Skeletal muscle tissue (tissue), 4 donors: ENCODE data around the gene LOX. TPM values are rescaled to one million over a fixed set of nuclear protein-coding genes. Genes with fewer than 3 reads are reported as not detected.

Experiments
- H3K27ac ChIP-seq: one replicate; pipeline ENCODE4 v1.7.0; 2013; ENCODE audit warnings: mild to moderate bottlenecking, low read depth, low read length, inconsistent platforms
- H3K27me3 ChIP-seq, 3 donors: one replicate each; pipeline ENCODE4 v1.7.0; 2013; ENCODE audit warnings: low read length in 3 of 3; ENCODE audit not compliant: control insufficient read depth in 3 of 3, insufficient read depth in 3 of 3
- H3K36me3 ChIP-seq, 3 donors: one replicate each; pipeline ENCODE4 v1.7.0; 2013; ENCODE audit warnings: low read length in 3 of 3; ENCODE audit not compliant: control insufficient read depth in 3 of 3, insufficient read depth in 3 of 3
- H3K4me1 ChIP-seq, 3 donors: one replicate each; pipeline ENCODE4 v1.7.0; 2013; ENCODE audit warnings: low read length in 3 of 3, mild to moderate bottlenecking in 3 of 3; ENCODE audit not compliant: control insufficient read depth in 3 of 3, insufficient read depth in 3 of 3
- H3K4me3 ChIP-seq, 3 donors: one replicate each; pipeline ENCODE4 v1.7.0; 2013; ENCODE audit warnings: low read length in 3 of 3
- H3K9ac ChIP-seq, 3 donors: one replicate each; pipeline ENCODE4 v1.7.0; 2013; ENCODE audit warnings: low read length in 3 of 3, mild to moderate bottlenecking in 3 of 3, moderate library complexity in 2 of 3, low read depth in 1 of 3
- H3K9me3 ChIP-seq, 3 donors: one replicate each; pipeline ENCODE4 v1.7.0; 2013; ENCODE audit warnings: low read length in 3 of 3; ENCODE audit not compliant: control insufficient read depth in 3 of 3
- total RNA-seq: library from RNA; depleted of rRNA; stranded (reverse); fragments of >200 nt; gene quantifications from one replicate; pipeline ENCODE4 v1.2.3, GENCODE V29; 2014
- donor health status: Osteomylitis.

Gene LOX
- total RNA-seq, 1 donor from 2014 or later: 50.1 TPM

DNA sequence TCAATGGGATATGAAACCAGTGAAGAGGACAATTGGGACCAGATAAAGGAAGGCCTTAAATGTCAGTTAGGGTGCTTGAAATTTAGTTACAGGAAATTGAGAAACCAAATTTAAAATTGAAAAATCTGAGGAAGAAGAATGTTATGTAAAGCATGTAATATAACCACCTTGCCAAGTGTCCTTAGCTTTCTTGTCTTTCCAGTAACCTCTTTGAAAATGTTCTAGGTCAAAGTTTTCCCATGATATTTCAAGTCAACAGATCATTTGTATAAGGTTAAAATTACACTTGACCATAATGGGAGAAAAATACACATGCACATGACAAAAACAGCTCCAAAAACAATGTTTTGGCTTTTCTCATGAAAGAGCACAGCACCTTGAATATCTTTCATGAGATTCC, 21.1 kb downstream of the LOX start:
- Histone ChIP-seq H3K27ac (no peak overlapping the region), H3K4me1 (no peaks in the 10 kb centered on the region), H3K9me3 (no peaks in the 10 kb centered on the region), H3K9ac (no peak overlapping the region), H3K4me3 (no peak overlapping the region), H3K27me3 (no peaks in the 10 kb centered on the region), H3K36me3 (no peaks in the 10 kb centered on the region)

DNA sequence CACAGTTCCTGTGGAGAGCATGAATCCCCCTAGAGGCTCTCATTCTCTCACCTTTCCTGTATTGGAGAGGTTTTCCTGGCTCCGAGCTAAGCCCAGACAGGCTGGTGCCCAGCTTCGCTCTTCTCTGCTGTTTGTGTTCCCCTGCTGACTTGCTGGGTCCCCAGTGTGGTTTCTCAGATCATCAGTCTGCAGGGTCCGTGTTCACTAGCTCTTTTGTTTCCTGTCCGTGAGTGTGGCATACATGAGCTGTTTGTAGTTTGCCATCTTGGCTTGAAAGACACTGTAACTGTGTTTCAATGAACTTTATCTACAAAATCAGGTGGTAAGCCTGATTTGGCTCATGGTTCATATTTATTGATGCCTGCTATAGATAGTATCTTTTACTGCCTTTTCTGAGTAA, 23.8 kb downstream of the LOX start:
- Histone ChIP-seq H3K9me3 (no peaks in the 10 kb centered on the region), H3K4me3 (no peak overlapping the region), H3K27me3 (no peaks in the 10 kb centered on the region), H3K4me1 (no peaks in the 10 kb centered on the region), H3K27ac (no peak overlapping the region), H3K36me3 (no peaks in the 10 kb centered on the region), H3K9ac (no peak overlapping the region)

DNA sequence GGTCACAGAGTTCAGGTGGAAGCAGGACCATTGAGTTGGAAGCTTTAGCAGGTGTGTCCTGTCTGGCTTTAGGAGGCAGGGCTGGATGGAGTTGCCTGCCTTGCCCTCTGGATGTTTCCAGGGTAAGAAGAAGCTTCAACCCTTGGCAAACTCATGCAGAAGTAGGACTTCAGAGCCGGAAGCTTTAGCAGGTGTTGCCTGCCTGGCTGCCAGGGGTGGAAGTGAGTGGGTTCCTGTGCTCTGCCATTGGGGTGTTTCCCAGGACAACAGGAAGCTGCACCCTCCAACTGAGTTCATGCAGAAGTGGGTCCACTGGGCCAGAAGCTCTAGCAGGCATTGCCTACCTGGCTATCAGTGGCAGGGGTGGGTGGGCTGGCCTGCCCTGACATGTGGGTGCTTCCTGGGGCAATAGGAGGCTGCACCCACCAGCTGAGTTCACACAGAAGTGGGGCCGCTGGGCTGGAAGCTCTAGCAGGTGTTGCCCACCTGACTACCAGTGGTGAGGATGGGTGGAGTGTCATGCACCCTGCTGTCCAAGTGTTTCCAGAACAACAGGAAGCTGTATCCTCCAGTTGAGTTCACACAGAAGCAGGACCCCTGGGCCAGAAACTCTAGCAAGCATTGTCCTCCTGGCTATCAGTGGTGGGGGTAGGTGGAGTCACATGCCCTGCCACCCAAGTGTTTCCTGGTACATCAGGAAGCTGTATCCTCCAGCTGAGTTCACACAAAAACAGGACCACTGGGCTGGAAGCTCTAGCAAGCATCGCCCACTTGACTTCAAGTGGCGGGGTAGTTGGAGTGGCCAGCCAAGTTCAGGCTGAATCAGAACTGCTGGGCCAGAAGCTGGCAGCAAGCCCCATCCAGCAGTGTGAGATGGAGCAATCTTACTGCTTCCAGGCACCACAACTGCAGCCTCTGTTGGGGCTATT, 24.6 kb downstream of the LOX start:
- no peak overlapping the region for H3K27ac ChIP-seq
- no peaks in the 10 kb centered on the region for H3K4me1 ChIP-seq
- no peaks in the 10 kb centered on the region for H3K9me3 ChIP-seq
- no peak overlapping the region for H3K9ac ChIP-seq
- H3K27me3 ChIP-seq: no peaks in the 10 kb centered on the region
- no peaks in the 10 kb centered on the region for H3K36me3 ChIP-seq
- no peak overlapping the region for H3K4me3 ChIP-seq

DNA sequence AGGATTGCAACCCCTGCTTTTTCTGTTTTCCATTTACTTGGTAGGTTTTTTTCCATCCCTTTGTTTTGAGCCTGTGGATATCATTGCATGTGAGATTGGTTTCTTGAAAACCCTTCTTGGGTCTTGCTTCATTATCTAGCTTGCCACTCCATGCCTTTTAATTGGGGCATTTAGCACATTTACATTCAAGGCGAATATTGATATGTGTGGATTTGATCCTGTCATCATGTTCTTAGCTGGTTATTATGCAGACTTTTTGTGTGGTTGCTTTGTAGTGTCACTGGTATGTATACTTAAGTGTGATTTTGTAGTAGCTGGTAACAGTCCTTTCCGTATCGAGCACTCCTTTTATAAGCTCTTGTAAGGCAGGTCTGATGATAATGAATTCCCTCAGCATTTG, 26.5 kb downstream of the LOX start:
- Histone ChIP-seq H3K27me3 (no peaks in the 10 kb centered on the region), H3K27ac (no peak overlapping the region), H3K9me3 (no peaks in the 10 kb centered on the region), H3K4me1 (no peaks in the 10 kb centered on the region), H3K9ac (no peak overlapping the region), H3K36me3 (no peaks in the 10 kb centered on the region), H3K4me3 (no peak overlapping the region)

DNA sequence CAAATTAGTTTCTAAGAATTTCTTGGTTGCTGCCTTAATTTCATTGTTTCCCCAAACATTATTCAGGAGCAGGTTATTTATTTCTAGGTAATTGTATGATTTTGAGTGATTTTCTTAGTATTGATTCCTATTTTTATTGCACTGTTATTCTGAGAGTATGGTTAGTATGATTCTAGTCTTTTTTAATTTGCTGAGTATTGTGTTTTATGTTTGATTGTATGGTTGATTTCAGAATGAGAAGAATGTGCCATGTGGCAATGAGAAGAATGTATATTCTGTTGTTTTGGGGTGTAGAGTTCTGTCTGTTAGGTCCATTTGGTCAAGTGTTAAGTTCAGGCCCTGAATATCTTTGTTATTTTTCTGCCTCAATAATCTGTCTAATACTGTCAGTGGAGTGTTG, 27.1 kb downstream of the LOX start:
- Histone ChIP-seq H3K27ac (no peak overlapping the region), H3K36me3 (no peaks in the 10 kb centered on the region), H3K9me3 (no peaks in the 10 kb centered on the region), H3K27me3 (no peaks in the 10 kb centered on the region), H3K9ac (no peak overlapping the region), H3K4me1 (no peaks in the 10 kb centered on the region), H3K4me3 (no peak overlapping the region)

DNA sequence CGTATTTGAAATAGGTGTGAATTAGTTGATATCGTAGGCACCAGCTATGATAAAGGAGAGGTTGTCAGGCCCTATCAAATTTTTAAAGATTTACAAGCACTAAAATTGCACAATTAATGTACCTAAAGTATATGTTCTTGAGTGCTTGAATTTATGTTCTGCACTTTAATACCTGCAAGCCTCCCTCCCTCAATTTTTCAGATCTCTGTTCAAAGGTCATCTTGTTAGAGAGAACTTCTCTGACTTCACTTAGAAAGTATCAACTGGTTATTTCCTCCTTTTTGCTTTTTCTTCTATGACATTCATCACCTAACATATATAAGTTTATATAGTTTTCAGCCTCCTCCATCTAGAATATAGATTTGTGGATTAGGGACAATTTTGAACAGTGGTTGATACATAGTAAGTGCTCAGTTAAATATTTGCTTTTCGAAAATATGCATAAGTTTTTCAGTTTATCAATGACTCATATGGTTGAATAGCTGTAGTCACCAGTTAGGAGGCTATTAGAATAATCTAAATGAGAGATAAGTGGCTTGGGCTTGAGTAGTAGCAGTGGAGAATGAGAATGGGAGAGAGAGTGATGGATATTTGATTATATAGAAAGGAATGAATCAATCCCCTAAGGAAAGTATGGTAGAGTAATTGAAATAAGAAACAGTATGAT, 37.3 kb downstream of the LOX start:
- H3K27ac ChIP-seq: no peak overlapping the region
- H3K4me1 ChIP-seq: no peaks in the 10 kb centered on the region
- no peaks in the 10 kb centered on the region for H3K27me3 ChIP-seq
- no peaks in the 10 kb centered on the region for H3K36me3 ChIP-seq
- H3K4me3 ChIP-seq: no peak overlapping the region
- peaks cover 0 to 5% (median 0%) of the 10 kb centered on the region in 3 donors for H3K9me3 ChIP-seq
- no peak overlapping the region for H3K9ac ChIP-seq

DNA sequence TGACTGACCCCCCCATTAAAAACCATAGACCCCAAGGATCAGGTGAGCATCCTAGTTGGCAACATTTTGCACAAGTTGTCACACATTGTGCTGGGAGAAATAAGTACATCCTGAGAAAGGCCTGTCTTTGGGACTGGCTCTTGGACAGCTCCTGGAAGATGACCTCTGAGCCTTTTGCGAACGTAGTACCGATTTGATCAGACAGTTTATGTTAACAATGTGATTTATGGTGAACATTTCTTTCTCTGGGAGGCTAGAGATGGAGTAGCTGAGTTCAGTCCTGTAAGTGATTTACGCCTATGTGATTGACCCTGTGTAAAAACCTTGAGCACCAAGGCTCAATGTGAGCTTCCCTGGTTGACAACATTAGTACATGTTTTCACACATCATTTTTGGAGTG, 41.7 kb downstream of the LOX start:
- Histone ChIP-seq H3K27me3 (no peaks in the 10 kb centered on the region), H3K4me3 (no peak overlapping the region), H3K36me3 (peaks cover 0 to 4% (median 0%) of the 10 kb centered on the region in 3 donors), H3K4me1 (no peaks in the 10 kb centered on the region), H3K9me3 (no peaks in the 10 kb centered on the region), H3K9ac (no peak overlapping the region), H3K27ac (no peak overlapping the region)

DNA sequence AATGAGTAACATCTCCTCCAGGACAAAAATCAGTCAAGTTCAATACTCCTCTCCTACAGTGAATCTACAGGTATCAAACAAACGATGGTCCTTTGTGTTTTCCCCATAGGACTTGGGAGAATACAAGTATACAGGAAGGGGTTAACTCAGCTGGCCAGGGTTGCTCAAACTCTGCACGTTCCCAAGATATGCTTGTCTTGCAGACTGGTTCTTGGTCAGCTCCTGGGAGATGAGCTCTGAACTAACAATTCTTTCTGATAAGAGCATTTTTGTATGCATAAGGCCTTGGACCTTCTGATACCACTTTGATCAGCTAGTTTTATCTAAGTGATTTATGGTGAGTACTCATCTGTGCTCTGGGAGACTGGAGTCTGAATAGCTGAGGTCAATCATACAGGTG, 42.1 kb downstream of the LOX start:
- Histone ChIP-seq H3K27me3 (no peaks in the 10 kb centered on the region), H3K9ac (no peak overlapping the region), H3K27ac (no peak overlapping the region), H3K9me3 (no peaks in the 10 kb centered on the region), H3K36me3 (peaks cover 0 to 4% (median under 1%) of the 10 kb centered on the region in 3 donors), H3K4me1 (no peaks in the 10 kb centered on the region), H3K4me3 (no peak overlapping the region)

DNA sequence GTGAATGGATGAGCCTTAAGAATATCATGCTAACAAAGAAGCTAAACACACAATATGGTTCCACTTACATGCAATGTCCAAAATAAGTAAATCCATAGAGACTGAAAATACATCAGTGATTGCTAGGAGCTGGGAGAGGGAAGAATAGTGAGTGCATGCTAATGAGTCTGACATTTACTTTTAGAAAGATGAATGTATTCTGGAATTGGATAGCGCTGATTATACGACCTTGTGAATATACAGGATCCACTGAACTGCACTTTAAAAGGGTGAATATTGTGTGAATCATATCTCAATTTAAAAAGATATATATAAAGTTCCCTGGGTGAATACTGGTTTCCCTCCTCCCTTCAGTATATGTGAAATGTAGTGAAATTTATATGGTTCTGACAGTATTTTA, 46.2 kb downstream of the LOX start:
- Histone ChIP-seq H3K4me3 (no peak overlapping the region), H3K27ac (no peak overlapping the region), H3K36me3 (peaks cover 2 to 6% (median 3%) of the 10 kb centered on the region in 3 donors), H3K4me1 (no peaks in the 10 kb centered on the region), H3K27me3 (no peaks in the 10 kb centered on the region), H3K9me3 (no peaks in the 10 kb centered on the region), H3K9ac (no peak overlapping the region)

DNA sequence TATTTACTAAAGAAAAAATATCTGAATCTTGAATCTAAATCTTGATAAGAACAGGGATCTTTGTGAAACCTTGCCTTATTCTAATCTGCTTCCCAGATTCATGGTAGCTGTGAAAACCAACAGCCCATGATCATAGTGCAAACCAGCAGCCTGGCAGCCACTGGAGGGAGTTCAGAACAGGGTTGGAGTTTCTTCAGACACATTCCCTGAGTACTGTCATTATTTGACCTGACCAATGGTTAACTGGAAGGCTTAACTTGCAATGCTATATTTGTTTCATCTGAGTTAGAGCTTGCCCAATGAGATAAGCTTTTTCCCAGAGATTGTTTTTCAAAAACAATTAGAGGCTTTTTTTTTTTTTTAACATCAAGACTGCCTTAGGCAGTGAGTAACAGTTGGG, 47.8 kb downstream of the LOX start:
- no peak overlapping the region for H3K4me3 ChIP-seq
- H3K9me3 ChIP-seq: no peaks in the 10 kb centered on the region
- no peaks in the 10 kb centered on the region for H3K27me3 ChIP-seq
- no peaks in the 10 kb centered on the region for H3K4me1 ChIP-seq
- H3K36me3 ChIP-seq: peaks cover 2 to 6% (median 3%) of the 10 kb centered on the region in 3 donors
- no peak overlapping the region for H3K9ac ChIP-seq
- H3K27ac ChIP-seq: no peak overlapping the region
